ENCODE measurements around the gene ITPRID2. TPM values are rescaled to one million over a fixed set of nuclear protein-coding genes. Genes with fewer than 3 reads are reported as not detected.
"Not testable (repeated sequence)": the region's sequence is repeated elsewhere in the genome, so short reads cannot be mapped to it uniquely, and the experiment has no call there.

Gene ITPRID2
- total RNA-seq, 1 experiment from 2014 or later, result 114 TPM

DNA sequence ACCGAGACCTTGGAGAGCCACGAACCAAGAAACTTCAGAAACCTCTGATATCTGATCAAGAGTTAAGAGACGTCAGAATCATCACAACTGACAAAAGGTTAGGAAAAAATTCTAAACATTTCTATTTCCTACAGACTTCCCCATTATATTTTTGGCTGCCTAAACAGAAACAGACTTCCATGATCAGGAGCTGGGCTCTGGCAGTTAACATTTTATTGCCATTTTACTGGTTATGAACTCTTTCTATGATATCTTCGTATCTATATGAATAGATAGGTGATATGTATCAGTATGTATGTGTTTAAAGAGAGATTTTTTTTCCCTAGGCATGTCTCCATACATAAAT lies 63.0 kb downstream of the ITPRID2 start:
- ChIA-PET POLR2A (interaction anchor here (0.6 kb wide), 1 partner anchor 162 kb away, joined by 3 read pairs; no protein-coding TSS in a partner anchor), CTCF (interaction anchor here (0.7 to 1.1 kb wide), 5 partner anchors 16 to 239 kb away, joined by 3 to 4 read pairs (median 3); no protein-coding TSS in a partner anchor)
- no TSS peak for BruUV-seq (replicated peaks)
- Mint-ChIP-seq H3K27me3 (ENCODE audit: insufficient read depth, unreplicated experiment) (no peaks in the 10 kb centered on the region), H3K9me3 (ENCODE audit: unreplicated experiment) (no peaks in the 10 kb centered on the region), H3K4me3 (ENCODE audit: unreplicated experiment) (no peak overlapping the region), H3K27ac (ENCODE audit: low read depth, unreplicated experiment) (peak overlapping the region; percentile 37), H3K36me3 (ENCODE audit: insufficient read depth, unreplicated experiment) (no peaks in the 10 kb centered on the region), H3K4me1 (ENCODE audit: insufficient read depth, unreplicated experiment) (no peaks in the 10 kb centered on the region)
- TF ChIP-seq, protein P1, sequence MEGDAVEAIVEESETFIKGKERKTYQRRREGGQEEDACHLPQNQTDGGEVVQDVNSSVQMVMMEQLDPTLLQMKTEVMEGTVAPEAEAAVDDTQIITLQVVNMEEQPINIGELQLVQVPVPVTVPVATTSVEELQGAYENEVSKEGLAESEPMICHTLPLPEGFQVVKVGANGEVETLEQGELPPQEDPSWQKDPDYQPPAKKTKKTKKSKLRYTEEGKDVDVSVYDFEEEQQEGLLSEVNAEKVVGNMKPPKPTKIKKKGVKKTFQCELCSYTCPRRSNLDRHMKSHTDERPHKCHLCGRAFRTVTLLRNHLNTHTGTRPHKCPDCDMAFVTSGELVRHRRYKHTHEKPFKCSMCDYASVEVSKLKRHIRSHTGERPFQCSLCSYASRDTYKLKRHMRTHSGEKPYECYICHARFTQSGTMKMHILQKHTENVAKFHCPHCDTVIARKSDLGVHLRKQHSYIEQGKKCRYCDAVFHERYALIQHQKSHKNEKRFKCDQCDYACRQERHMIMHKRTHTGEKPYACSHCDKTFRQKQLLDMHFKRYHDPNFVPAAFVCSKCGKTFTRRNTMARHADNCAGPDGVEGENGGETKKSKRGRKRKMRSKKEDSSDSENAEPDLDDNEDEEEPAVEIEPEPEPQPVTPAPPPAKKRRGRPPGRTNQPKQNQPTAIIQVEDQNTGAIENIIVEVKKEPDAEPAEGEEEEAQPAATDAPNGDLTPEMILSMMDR (IDR thresholded peaks at IDR 0.05; ENCODE audit: unreplicated experiment), result no peak
- intact Hi-C loops (cut with micrococcal nuclease), result no loop called here
- no peak for DNase-seq (ENCODE audit: unreplicated experiment)

DNA sequence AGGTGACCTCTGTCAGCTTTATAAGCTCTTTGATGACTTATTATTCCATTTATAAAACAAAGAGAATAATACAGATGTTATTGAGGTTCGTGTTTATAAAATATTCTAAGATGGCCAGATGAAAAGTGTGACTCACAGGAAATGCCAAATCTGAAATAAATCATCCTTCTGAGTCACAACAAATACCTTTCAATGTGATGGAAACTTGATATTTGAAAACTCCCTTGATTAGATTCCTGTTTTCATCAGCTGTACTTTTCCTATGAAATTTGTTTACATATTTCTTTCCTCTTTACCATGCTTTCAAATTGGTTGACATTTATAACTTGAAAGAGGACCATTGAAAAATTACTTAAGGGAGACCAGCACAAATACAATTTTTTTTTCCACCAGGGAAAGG lies 63.5 kb downstream of the ITPRID2 start:
- Mint-ChIP-seq H3K27me3 (ENCODE audit: insufficient read depth, unreplicated experiment) (no peaks in the 10 kb centered on the region), H3K4me1 (ENCODE audit: insufficient read depth, unreplicated experiment) (no peaks in the 10 kb centered on the region), H3K9me3 (ENCODE audit: unreplicated experiment) (no peaks in the 10 kb centered on the region), H3K36me3 (ENCODE audit: insufficient read depth, unreplicated experiment) (no peaks in the 10 kb centered on the region), H3K27ac (ENCODE audit: low read depth, unreplicated experiment) (no peak overlapping the region), H3K4me3 (ENCODE audit: unreplicated experiment) (no peak overlapping the region)
- ChIA-PET CTCF (interaction anchor here (0.7 to 0.8 kb wide), 4 partner anchors 16 to 141 kb away, joined by 3 to 4 read pairs (median 3); no protein-coding TSS in a partner anchor), POLR2A (no interaction called here)
- DNase-seq (ENCODE audit: unreplicated experiment), result peak; percentile 61
- BruUV-seq (replicated peaks), result no TSS peak
- intact Hi-C loops (cut with micrococcal nuclease), result no loop called here
- TF ChIP-seq, protein P1 (IDR thresholded peaks at IDR 0.05; ENCODE audit: unreplicated experiment), result no peak

DNA sequence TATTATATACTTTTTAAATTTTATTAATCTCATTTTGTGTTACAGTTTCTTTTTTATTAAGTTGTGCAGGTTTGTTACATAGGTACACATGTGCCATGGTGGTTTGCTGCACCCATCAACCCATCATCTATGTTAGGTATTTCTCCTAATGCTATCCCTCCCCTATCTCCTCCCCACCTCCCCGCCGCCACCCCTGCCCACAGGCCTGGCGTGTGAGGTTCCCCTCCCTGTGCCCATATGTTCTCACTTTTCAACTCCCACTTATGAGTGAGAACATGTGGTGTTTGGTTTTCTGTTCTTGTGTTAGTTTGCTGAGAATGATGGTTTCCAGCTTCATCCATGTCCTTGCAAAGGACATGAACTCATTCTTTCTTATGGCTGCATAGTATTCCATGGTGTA lies 64.3 kb downstream of the ITPRID2 start:
- CTCF ChIA-PET; H3K4me1 Mint-ChIP-seq (ENCODE audit: insufficient read depth, unreplicated experiment); POLR2A ChIA-PET; H3K4me3 Mint-ChIP-seq (ENCODE audit: unreplicated experiment); H3K27me3 Mint-ChIP-seq (ENCODE audit: insufficient read depth, unreplicated experiment); BruUV-seq (replicated peaks); intact Hi-C loops (cut with micrococcal nuclease); H3K36me3 Mint-ChIP-seq (ENCODE audit: insufficient read depth, unreplicated experiment); H3K9me3 Mint-ChIP-seq (ENCODE audit: unreplicated experiment); DNase-seq (ENCODE audit: unreplicated experiment); H3K27ac Mint-ChIP-seq (ENCODE audit: low read depth, unreplicated experiment): not testable (repeated sequence)

DNA sequence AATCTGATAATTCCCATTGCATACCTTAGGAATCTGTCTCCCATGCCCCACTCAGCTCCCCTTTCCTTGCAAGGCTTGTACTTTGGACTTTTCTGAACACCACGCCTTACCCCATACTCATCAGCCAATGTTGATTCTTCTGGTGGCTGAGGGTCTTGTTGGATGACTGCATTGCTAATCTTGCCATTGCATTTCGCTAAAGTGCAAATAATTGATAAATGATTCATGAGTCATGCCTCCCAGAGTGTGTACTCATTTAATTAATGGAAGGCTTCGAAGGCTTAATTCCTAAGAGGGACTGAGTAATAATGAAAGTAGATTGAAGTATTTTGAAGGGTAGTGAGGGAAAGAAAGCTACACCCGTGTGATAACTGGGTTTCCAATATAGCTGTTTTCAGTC lies 66.1 kb downstream of the ITPRID2 start:
- H3K36me3 Mint-ChIP-seq (ENCODE audit: insufficient read depth, unreplicated experiment), result no peaks in the 10 kb centered on the region
- no peak overlapping the region for H3K27ac Mint-ChIP-seq (ENCODE audit: low read depth, unreplicated experiment)
- no peaks in the 10 kb centered on the region for H3K4me1 Mint-ChIP-seq (ENCODE audit: insufficient read depth, unreplicated experiment)
- no TSS peak for BruUV-seq (replicated peaks)
- no peak overlapping the region for H3K4me3 Mint-ChIP-seq (ENCODE audit: unreplicated experiment)
- TF ChIP-seq, protein P1 (IDR thresholded peaks at IDR 0.05; ENCODE audit: unreplicated experiment), result no peak
- DNase-seq (ENCODE audit: unreplicated experiment), result no peak
- ChIA-PET POLR2A (interaction anchor here (0.6 kb wide), 1 partner anchor 120 kb away, joined by 3 read pairs; no protein-coding TSS in a partner anchor), CTCF (no interaction called here)
- no peaks in the 10 kb centered on the region for H3K27me3 Mint-ChIP-seq (ENCODE audit: insufficient read depth, unreplicated experiment)
- intact Hi-C loops (cut with micrococcal nuclease), result no loop called here
- H3K9me3 Mint-ChIP-seq (ENCODE audit: unreplicated experiment), result no peaks in the 10 kb centered on the region

DNA sequence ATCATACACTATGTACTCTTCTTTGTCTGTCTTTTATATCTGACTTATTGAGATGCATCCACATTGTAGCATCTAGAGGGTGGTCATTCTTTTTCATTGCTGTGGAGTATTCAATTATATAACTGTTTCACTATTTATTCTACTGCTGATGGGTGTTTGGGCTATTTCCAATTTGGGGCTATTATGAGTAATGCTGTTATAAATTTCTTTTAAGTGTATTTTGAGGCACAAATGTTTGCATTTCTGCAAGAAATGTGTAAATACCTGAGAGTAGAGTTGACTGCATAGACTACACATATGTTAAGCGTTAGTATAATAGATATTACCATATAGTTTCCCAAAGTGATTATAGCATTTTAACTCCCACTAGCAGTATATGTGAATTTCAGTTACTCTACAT lies 67.2 kb downstream of the ITPRID2 start:
- TF ChIP-seq, protein P1 (IDR thresholded peaks at IDR 0.05; ENCODE audit: unreplicated experiment), result no peak
- no TSS peak for BruUV-seq (replicated peaks)
- Mint-ChIP-seq H3K36me3 (ENCODE audit: insufficient read depth, unreplicated experiment) (no peaks in the 10 kb centered on the region), H3K9me3 (ENCODE audit: unreplicated experiment) (no peaks in the 10 kb centered on the region), H3K4me3 (ENCODE audit: unreplicated experiment) (no peak overlapping the region), H3K27me3 (ENCODE audit: insufficient read depth, unreplicated experiment) (no peaks in the 10 kb centered on the region), H3K4me1 (ENCODE audit: insufficient read depth, unreplicated experiment) (no peaks in the 10 kb centered on the region), H3K27ac (ENCODE audit: low read depth, unreplicated experiment) (no peak overlapping the region)
- intact Hi-C loops (cut with micrococcal nuclease), result no loop called here
- no peak for DNase-seq (ENCODE audit: unreplicated experiment)
- CTCF ChIA-PET, result interaction anchor here (0.6 kb wide), 1 partner anchor 996 kb away, joined by 3 read pairs; no protein-coding TSS in a partner anchor
- POLR2A ChIA-PET, result interaction anchor here (1.2 kb wide), 1 partner anchor 10 kb away, joined by 3 read pairs; no protein-coding TSS in a partner anchor
